GM18870 (cell line): ENCODE data around the gene TBC1D14.

ENCODE experiments used
- ATAC-seq: cut with Tn5 transposase; IDR thresholded peaks from one replicate; pipeline ENCODE4 v1.9.1; 2021; ENCODE audit warnings: moderate library complexity; ENCODE audit not compliant: unreplicated experiment

The TBC1D14 gene

DNA sequence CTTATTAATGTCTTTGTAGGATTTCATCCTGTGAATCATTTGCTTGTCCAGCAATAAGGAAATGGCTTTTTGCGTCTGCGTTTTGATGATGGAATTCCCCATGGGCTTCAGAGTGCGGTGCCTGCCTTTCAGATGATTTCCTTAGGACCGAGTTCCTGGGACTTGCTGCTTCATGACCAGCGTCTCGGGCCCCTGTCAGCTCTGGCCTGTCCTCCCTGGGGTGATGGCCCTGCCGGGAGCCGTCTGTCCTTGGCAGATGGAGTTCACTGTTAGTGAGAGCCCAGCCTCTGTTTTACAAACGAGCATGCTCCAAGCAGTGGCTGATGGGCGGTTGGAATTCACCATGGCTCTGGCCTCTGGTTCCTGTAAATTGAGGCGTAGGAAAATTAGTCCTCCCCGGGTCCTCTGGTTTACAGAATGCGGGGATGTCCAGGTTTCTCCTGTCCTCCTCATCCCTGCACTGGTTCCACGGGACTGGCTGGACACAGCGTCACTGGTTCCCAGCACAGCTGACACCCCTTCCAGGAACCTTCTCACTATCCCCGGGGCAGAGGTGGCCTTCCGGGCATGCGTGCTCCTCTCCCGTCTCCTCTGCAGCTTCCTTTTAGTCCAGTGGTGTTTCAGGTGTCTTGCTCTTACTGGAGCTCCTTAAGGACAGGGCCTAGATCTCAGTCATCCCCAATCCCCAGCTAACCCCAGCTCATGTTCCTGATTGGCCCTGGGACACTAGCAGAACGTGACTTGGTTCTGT, 34.9 kb downstream of the TBC1D14 start:
- ATAC-seq = no peak

DNA sequence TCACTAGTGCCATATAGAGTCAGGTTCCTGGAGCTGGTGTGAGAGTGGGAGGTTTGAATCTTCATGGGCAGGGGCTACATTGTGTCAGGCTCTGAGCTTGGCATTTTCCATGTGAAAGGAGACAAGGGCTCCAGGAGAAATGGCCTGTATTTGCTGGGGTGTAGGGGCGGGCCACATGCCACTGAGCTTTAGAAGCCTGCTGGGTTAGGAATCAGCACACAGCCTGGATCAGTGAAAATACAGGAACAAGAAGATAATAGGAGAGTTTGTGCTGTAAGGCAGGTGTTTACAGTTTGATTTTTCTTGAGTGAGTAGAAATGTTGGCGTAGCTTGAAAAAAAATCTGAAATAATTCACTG, 35.4 kb downstream of the TBC1D14 start:
- no peak for ATAC-seq

DNA sequence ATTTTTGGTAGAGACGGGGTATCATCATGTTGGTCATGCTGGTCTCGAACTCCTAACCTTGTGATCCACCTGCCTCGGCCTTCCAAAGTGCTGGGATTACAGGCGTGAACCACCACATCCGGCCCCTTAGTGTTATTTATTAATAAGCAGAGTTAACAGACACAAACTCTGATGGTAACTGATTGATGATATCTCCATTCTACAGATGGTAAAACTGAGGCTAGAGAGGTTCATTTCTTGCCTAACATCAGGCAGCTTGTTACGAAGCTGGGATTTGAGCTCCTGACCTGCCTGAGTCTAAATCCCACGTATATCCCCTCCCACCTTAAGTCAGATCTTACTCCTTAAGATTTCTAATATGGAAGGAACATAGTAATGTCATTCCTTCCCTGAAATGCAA, 36.9 kb downstream of the TBC1D14 start:
- no peak for ATAC-seq

DNA sequence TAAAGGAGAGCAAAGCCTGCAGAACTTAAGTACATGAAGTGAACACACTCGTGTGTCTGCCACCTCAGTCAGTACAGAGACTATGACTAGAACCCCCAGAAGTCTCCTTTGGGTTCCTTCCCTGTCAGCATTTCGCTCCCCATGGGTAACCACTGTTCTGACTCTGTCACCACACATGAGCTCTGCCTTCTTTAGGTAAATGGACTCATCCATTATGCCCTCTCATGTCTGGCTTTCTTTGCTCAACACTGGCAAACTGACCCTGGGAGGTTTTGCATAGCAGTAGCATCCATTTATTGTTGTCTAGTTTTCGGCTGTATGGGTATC, 38.5 kb downstream of the TBC1D14 start:
- no peak for ATAC-seq

DNA sequence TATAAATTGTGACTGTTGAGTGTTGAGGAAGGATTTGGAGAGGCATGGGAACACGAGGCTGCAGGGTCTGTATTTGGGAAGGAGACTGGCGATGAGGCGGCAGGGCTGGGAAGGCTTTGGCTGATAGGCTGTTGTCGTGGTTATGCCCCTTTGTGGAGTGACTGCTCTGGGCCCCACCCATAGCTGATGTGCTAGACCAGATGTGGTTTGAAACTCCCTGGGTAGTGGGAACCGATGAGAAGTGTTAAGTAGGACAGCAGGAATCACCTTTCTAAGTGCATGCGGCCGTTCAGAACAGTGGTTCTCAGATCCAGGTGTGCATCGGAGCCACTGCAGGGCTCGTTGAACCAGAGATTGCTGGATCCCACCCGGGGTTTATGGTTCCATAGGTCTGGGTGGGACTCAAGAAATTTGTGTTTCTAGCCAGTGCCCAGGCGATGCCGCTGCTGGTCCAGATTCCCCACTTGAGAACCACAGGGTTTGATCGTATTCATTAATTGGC, 42.3 kb downstream of the TBC1D14 start:
- no peak for ATAC-seq

DNA sequence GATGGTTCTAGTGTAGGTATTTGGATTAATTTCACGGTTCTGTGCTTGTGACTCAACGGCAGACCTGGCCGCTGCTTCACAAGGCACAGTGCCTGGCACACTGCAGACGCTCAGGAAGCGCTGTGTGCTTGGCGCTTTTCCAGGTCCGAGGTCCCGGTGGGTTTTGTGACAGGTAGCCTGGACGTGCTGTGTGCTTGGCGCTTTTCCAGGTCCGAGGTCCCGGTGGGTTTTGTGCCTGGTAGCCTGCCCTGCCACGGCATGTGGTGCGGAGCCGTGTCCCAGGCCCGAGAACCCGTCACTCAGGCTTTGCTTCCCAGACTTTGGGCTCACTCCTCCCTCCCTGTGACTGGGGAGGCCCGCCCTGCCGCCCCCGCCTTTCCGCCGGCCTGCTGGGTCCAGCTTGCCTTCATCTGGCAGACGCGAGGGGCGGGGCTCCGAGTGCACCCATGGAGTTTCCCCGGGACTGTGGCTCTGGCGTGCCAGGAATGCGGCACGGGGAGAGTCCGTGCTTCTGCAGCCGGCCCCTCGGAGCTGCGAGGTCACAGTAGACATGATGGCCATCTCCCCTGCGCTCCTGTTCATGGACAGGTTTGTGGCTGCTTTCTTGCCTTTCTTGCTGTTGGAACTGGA, 44.2 kb downstream of the TBC1D14 start:
- no peak for ATAC-seq

DNA sequence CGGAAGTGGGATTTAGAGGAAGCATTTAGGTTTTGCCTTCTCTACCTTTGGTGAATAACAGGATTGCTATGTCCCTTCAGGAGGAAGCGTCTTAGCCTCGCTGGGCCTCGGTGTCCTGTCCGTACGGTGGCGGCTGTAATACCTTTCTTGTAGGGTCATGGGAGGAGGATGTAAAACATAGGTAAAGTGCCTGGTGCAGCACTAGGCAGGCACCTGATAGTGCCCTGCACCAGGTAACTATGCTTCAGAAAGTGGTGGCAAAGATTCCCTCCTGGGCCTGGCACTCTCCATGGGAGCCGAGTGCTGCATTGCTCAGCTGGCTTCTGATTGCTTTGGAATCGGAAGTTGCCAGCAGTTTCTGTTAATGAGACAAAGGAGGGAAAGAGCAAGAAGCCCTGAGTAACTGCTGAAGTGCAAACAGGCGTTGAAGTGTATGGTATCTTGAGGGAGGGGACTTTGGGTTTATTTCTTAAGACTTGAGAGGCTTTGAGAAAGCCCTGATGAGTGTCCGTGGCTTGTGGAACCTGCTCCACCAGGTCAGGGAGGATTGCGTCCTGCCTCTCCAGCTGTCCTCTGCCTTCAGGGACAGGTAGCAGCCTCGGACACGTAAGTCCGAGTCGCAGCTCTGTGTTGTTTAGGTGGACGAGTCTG, 45.8 kb downstream of the TBC1D14 start:
- ATAC-seq = no peak

DNA sequence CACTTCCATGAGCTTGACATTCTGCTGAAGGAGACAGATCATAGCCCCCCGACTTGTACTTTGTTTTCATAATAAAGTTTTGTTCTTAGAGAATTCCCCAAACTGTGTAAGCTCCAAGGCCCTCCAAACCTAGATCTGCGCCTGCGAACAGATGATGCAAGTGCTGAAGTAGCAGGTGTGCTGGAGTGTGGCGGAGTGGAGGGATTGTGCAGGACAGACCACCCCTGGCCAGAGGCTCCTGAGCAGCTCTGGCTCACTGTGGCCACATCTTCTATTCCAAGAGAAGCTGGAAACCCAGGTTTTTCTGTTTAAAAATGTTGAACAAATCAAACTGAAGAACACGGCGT, 46.4 kb downstream of the TBC1D14 start:
- no peak for ATAC-seq

DNA sequence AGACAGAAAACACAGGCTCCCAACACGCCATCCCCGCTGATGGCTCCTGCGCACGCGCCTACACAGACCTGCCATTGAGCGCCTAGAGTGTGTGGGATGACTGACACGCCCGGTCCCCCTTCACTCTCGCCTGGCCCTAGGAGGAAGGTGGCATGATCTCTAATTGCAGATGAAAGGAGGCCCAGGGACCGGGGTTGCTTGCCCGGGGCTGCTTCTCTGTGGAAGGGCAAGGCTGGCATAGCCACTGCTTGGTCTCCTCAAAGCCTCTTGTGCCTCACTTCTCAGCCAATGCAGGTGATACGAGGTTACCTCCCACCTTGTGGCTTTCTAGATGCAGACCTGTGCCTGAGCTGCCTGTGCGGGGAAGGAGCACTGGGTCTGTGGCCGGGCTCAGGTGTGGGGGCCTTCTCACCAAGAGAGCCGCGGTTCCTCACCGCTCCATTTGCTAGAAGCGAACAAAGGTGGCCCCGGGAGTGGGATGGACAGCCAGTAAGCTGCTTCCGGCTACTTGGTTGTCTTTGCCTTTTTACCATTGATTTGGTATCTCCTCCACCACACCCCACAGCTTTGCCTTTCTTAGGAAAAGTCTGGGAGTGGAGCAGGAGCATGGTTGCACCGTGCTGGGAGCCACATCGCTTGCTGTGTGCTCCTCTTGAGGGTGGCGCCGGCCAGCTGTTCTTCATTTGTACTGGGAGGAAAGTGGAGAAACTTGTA, 47.0 kb downstream of the TBC1D14 start:
- ATAC-seq = no peak

DNA sequence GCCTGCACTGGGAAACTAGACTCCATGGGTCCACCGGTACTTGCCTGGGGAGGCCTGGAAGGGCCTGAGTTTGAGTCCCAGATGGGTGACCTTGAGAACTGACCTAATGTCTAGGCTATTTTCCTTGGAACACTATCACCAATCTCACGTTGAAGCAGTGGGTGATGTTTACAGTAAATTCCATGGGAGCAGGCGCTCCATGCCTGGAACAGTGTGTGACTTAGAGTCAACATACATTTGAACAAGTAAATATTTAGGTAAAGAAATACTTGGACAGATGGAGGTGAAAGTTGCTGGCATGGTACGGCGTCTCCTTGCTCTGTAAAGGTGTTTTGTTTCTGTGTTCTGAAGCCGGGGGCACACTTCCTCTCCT, 47.5 kb downstream of the TBC1D14 start:
- no peak for ATAC-seq

DNA sequence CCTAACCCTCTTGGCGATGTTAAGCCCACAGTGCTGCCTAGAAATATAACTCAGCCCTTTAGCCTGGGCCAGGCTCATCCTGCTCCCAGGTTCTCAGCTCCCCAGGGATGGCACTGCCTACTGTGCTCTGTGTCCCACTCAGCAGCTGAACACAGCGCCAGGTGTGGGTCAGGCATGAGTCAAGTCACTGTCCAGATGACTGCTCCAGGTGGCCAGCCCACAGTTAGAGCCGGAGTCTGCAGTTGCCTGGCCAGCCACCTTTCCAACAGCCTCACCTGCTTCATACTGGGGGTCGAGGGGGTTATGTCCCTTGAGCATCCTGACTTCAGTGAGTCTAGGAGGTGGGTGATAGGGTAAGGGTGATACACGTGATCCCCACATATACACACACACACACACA, 48.4 kb downstream of the TBC1D14 start:
- no peak for ATAC-seq

DNA sequence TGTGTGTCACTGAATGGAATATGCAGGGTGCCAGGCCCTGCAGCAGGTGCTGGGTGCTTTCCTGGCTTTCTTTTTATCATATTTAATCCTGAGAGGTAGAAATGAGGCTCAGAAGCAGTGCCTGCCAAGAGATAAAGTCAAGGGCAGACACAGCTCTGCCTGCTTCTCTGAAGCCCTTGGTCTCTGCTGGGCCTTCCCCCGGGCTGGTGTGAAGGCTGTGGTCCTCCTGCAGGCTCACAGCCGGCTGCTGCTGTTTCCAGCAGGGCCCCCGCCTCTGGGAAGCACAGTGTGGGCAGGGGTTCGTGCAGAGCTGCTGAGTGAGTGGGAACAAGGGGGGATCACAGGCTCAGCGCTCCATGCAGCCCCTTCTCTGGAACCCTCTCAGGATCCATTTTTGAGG, 49.6 kb downstream of the TBC1D14 start:
- no peak for ATAC-seq

DNA sequence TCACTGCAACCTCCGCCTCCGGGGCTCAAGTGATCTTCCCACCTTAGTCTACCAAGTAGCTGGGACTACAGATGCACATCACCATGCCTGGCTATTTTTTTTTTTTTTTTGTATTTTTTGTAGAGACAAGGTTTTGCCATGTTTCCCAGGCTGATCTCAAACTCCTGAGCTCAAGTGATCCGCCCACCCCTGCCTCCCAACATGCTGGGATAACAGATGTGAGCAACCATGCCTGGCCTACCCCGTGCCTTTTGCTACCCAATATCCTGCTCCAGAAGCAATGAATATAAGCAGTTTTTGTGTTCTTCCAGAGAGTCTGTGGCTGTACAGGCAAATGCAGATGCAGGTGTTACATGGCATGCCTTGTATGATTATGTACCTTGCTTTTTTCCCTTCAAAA, 50.5 kb downstream of the TBC1D14 start:
- no peak for ATAC-seq

DNA sequence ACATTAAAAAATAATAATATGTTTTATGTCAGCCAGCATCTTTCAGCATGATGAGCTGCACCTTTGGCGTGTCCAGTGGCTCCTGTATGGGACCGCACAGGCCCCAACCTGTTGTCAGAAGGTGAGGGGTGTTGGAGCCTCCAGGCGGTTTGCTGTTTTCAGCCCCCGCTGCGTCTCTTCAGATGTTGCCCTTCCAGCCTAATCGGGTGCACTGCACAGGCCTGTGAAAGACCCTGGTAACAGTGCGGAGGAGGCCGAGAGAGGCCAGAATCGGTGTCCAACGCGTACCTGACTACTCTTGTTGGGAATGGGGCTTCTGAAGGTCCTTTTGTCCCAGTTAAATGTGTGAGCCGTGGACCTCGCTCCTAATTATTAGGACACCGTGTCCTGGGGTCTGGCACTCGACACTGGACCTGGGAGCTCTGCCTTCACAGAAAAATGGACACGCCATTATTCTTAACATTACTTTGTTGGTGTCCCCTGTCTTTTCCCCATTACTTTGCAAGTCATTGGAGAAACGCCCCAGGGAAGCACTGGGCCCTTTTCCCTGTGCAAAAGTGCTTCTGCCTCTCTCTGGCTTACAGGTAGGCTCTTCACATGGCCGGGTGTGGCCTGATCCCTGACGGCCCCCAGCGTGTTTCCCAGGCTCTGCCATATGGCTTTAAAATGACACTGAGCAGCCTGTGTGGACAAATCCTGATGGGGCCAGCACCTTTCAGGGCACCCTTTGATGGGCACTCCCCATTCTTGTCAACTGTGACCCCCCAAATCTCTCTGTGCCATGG, 51.2 kb downstream of the TBC1D14 start:
- no peak for ATAC-seq

DNA sequence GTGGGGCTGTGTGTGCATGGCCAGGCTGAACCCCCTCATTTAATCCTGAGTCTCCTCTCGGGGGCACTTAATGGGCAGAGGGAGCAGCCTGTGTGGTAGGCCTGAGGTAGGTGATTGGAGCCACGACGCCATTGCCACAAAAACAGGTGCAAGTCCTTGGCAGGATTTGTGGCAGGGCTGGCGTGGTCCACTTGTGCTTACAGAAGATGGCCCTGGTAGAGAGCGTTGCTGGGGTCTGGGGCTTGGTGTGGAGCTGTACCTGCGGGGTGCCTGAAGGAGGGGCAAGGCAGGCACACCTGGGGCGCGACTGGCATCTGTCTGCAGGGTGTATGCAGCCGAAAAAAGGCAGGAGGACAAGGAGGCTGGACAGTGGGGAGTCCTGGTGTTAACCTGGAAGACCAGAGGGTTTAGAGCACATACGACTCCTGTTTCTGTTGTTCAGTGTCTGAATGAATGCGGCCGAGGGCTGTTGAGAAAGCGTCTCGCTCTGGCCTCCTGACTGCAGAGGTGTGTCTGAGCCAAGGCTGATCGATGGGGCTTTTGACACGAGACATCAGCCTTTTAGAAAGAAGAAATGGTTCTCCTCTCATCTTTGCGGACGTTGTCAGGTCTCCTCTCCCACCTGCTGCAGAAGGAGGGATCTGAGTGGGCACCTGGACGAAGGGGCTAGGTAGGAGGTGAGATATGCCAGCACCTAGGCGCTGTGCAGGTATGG, 52.0 kb downstream of the TBC1D14 start:
- ATAC-seq = no peak

DNA sequence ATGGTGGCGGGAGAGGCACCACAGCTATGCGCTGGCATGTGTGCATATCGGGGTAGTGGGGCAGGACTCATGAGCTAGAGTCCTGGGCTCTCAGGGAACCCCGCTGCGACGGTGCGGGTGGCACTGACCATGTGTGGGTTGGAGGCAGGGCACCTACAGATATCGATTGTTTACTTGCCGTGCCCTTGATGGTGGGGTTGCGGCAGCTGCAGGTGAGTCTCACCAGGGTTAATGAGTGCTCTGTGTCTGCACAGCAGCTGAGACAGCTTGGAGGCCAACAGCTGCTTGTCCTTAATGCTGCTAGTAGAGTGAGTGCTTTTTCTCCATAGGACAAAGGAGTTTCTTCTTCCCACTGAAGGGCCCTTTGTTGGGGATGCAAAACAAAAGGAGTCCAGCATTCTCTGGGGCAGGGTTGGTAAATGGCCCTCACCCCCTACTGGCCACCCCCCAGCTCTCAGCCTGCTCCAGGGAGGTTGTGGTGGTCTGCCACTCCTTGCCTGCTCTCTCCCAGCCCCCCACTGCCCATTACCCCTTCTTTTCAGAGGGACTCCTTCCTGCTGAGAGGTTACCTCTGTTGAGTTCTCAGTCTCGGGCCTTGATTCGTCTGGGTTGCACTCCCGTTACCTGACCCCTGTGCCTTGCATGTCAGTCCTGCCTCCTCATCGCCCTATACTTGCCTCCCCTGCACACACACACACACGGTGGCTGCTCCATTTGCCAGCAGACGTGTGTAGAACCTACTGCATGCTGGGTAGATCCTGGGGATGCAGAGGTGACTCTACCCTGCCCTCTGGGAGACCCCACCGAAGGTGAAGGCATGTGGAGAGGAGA, 52.8 kb downstream of the TBC1D14 start:
- no peak for ATAC-seq

DNA sequence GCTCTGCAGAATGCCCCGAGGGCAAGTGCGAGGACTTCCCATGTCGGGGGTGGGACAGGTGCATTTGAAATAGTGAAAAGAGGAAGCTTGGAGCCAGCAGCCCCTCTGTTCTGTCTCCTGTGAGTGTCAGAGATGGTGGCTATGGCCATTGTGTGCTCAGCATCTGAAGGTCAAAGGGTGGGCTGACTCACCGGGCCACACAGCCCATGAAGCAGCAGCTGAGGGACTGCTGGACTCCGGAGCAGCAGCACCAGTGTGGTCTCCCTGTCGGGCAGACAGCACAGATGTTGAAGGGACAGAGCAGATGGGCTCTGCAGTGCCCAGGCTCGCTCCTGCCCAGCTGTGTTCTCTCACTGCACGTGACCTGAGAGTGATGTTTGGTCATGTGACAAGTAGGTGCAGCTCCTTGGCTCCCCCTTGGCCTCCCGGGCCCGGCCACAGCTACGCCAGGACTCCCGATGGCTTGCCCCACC, 53.5 kb downstream of the TBC1D14 start:
- ATAC-seq = no peak

DNA sequence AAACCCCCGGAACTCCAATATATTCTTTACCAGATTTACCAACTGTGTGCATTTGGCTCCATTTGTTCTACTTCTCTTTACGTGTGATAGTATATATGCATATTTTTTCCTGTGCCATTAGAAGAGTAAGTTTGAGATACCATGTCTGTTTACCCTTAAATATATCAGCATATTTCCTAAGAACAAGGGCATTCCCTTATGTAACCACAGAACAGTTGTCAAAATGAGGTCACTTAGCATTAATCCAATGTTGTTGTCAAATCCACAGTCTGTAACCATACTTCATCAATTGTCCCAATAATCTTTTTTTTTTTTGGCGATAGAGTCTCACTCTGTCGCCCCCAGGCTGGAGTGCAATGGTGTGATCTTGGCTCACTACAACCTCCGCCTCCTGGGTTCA, 55.2 kb downstream of the TBC1D14 start:
- no peak for ATAC-seq

DNA sequence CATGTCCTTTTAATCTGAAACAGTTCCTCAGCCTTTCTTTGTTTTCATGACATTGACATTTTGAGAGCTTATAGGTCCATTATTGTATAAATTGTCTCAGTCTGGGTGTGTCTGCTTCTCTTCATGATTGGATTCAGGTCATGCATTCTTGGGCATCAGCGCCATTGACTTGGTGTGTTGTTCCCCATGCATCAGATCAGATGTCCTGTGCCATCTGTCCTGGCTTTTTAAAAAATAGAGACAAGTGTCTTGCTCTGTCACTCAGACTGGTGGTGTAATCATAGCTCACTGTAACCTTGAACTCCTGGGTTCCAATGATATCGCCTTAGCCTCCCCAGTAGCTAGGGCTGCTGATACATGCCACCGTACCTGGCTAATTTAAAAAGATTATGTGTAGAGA, 55.7 kb downstream of the TBC1D14 start:
- no peak for ATAC-seq
